GM12878 (cell line): ENCODE measurements around the gene ANK2.

Experiments used
- CREM ChIP-seq: IDR thresholded peaks from 2 replicates; pipeline ENCODE4 v1.6.1; 2014; ENCODE audit warnings: antibody characterized with exemption, low read depth
- CTCF ChIP-seq, 3 experiments: IDR thresholded peaks in 2 of 3; conservative IDR thresholded peaks in 1 of 3; 2 replicates each; pipeline ENCODE4 v1.5.1; 2011; ENCODE audit warnings: low read depth in 3 of 3, low read length in 3 of 3, mild to moderate bottlenecking in 3 of 3, control low read depth in 2 of 3, moderate library complexity in 2 of 3, inconsistent platforms in 1 of 3, mixed read lengths in 1 of 3; ENCODE audit not compliant: control insufficient read depth in 2 of 3, insufficient read depth in 1 of 3; ENCODE audit errors: extremely low read depth in 1 of 3
- EP300 ChIP-seq, 2 experiments: fragments of 150-350 bp in 1 of 2; IDR thresholded peaks; 2 replicates each; pipeline ENCODE4 v1.6.1; 2011 to 2012; ENCODE audit warnings: low read depth in 2 of 2, low read length in 2 of 2, borderline replicate concordance in 1 of 2, improper control_type of control experiment in 1 of 2, inconsistent platforms in 1 of 2; ENCODE audit not compliant: control insufficient read depth in 1 of 2
- EZH2 ChIP-seq: IDR thresholded peaks from 2 replicates; pipeline ENCODE4 v1.6.1; 2012; ENCODE audit warnings: low read depth, mild to moderate bottlenecking, control low read depth, inconsistent platforms, low read length, borderline replicate concordance; ENCODE audit not compliant: control insufficient read depth
- HDAC2 ChIP-seq: fragments of 200-600 bp; sonication (generic); IDR thresholded peaks from 2 replicates; pipeline ENCODE4 v1.6.1; 2017
- POLR2A ChIP-seq: IDR thresholded peaks from 2 replicates; pipeline ENCODE4 v1.6.1; 2011; ENCODE audit warnings: low read depth, mild to moderate bottlenecking, low read length
- SRF ChIP-seq, 2 experiments: IDR thresholded peaks; 2 replicates each; pipeline ENCODE4 v1.6.1; 2011; ENCODE audit warnings: low read depth in 2 of 2, low read length in 2 of 2, mild to moderate bottlenecking in 1 of 2, moderate library complexity in 1 of 2
- ZSCAN29 ChIP-seq: fragments of 450-650 bp; IDR thresholded peaks from 2 replicates; pipeline ENCODE4 v1.6.1; 2017; ENCODE audit warnings: mild to moderate bottlenecking, moderate library complexity

DNA sequence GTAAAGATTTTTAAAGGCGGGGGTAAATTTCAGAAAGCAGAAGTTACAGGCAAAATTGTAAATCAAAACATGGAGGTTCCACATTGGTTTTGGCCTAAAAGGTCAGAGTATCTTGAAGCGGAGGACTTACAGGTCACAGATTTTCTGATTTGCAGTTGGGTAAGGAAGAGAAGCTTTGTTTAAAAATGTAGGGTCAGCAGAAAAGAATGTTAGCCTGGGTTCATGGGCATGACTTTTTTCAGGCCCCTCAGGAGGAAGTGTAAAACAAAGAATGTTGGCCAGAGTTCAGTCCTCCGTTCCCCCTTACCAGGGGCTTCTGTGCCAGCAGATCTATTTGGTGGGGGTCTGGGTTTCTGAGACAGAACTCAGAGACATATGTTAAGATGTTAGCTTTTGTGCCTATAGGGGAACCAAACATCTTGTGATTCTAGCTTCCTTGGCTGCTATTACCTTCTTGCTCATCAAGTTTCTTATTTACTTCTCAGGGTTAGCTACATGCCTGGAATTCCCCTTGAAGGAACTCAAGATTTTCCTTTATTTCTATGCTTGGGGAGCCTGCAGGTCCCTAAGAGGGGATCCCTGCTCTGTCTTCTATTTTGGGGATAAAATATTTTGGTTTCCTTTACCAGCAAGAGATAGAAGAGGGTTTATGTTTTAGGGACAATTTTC, 160.3 kb downstream of the ANK2 start:
- no peak for TF ChIP-seq CTCF (IDR thresholded peaks at IDR 0.05 in 2 of 3, conservative IDR thresholded peaks at IDR 0.05 in 1 of 3; ENCODE audit: control insufficient read depth in 2 of 3, extremely low read depth in 1 of 3, insufficient read depth in 1 of 3, low read depth in 3 of 3, low read length in 3 of 3)
- TF ChIP-seq ZSCAN29, result no peak
- no peak for TF ChIP-seq POLR2A
- no peak for TF ChIP-seq SRF (IDR thresholded peaks at IDR 0.05; ENCODE audit: low read depth in 2 of 2, low read length in 2 of 2)
- no peak for TF ChIP-seq CREM
- TF ChIP-seq EZH2, result no peak
- TF ChIP-seq EP300 (IDR thresholded peaks at IDR 0.05; ENCODE audit: borderline replicate concordance in 1 of 2, control insufficient read depth in 1 of 2, low read depth in 2 of 2, low read length in 2 of 2), result no peak
- no peak for TF ChIP-seq HDAC2
